GM10266 (cell line): ENCODE results near the gene GARIN5A.
"Not testable (repeated sequence)": the region's sequence is repeated elsewhere in the genome, so short reads cannot be mapped to it uniquely, and the experiment has no call there.

Source experiments
- DNase-seq: peaks from one replicate; pipeline ENCODE4 v3.0.0; 2012; ENCODE audit errors: extremely low spot score
- CTCF ChIP-seq: IDR thresholded peaks from 2 replicates; pipeline ENCODE4 v1.5.1; 2012; ENCODE audit warnings: mild to moderate bottlenecking, low read depth; ENCODE audit not compliant: control insufficient read depth, insufficient read depth; ENCODE audit errors: missing control alignments

The GARIN5A gene

GRCh38 chr19:50479761-50480251 lies 3.2 kb upstream of the GARIN5A start:
- DNase-seq = no peak
- no peak for TF ChIP-seq CTCF

GRCh38 chr19:50478901-50479715 lies 2.5 kb upstream of the GARIN5A start:
- TF ChIP-seq CTCF = peak; percentile 20
- DNase-seq = no peak

- DNase-seq = no peak
- no peak for TF ChIP-seq CTCF
Observed at GRCh38 chr19:50477751-50478515, 1.3 kb upstream of the GARIN5A start.

GRCh38 chr19:50476907-50477238 lies 225 bp upstream of the GARIN5A start:
- no peak for TF ChIP-seq CTCF
- no peak for DNase-seq

- no peak for DNase-seq
- no peak for TF ChIP-seq CTCF
Observed at GRCh38 chr19:50475736-50476223, 868 bp downstream of the GARIN5A start.

- TF ChIP-seq CTCF = no peak
- DNase-seq = no peak
Observed at GRCh38 chr19:50475101-50475568, 1.5 kb downstream of the GARIN5A start.

- not testable (repeated sequence) for DNase-seq
Observed at GRCh38 chr19:50473336-50473735, 3.3 kb downstream of the GARIN5A start.
